Thoracic aorta (tissue), 2 donors: ENCODE results near the gene HSF4. TPM values are rescaled to one million over a fixed set of nuclear protein-coding genes. Genes with fewer than 3 reads are reported as not detected.

Experiments used
- ATAC-seq: fragments of 150-250 bp; one replicate; pipeline ENCODE4 v1.8.0; 2017; ENCODE audit warnings: low read depth; ENCODE audit not compliant: insufficient number of reproducible peaks, low FRiP score
- DNase-seq: peaks from one replicate; pipeline ENCODE4 v3.0.0-alpha.2; 2020; ENCODE audit warnings: low spot score
- H3K27ac ChIP-seq, 2 donors: fragments of 200-600 bp; sonication (generic); 1 replicate in 1 of 2; 2 replicates in 1 of 2; pipeline ENCODE4 v1.5.1; 2016; ENCODE audit warnings: mild to moderate bottlenecking in 2 of 2, moderate library complexity in 2 of 2
- H3K27me3 ChIP-seq: fragments of 200-600 bp; sonication (generic); replicated peaks from 2 replicates; pipeline ENCODE4 v1.6.0; 2016; ENCODE audit warnings: mild to moderate bottlenecking; ENCODE audit not compliant: insufficient read depth
- H3K36me3 ChIP-seq: fragments of 200-600 bp; sonication (generic); one replicate; pipeline ENCODE4 v1.5.1; 2016
- H3K4me1 ChIP-seq, 2 donors: fragments of 200-600 bp; sonication (generic); 1 replicate in 1 of 2; 2 replicates in 1 of 2; pipeline versions ENCODE4 v1.5.1 to v1.6.0; 2016; ENCODE audit warnings: low read depth in 2 of 2, mild to moderate bottlenecking in 1 of 2; ENCODE audit not compliant: control insufficient read depth in 1 of 2
- H3K4me3 ChIP-seq: fragments of 200-600 bp; sonication (generic); 2 replicates; pipeline ENCODE4 v1.5.1; 2016; ENCODE audit warnings: mild to moderate bottlenecking
- H3K9me3 ChIP-seq: fragments of 200-600 bp; sonication (generic); 2 replicates; pipeline ENCODE4 v1.5.1; 2016
- CTCF ChIP-seq: fragments of 200-600 bp; sonication (generic); IDR thresholded peaks from one replicate; pipeline ENCODE4 v1.5.1; 2019; ENCODE audit warnings: antibody characterized with exemption
- total RNA-seq, 2 donors: library from RNA; depleted of rRNA; stranded (reverse); fragments of >200 nt; gene quantifications; one replicate each; pipeline versions ENCODE4 v1.1.0 to v1.2.3, GENCODE V29; 2016

Gene HSF4
- total RNA-seq, 2 donors from 2014 or later: 44.1 to 87.5 TPM

- Histone ChIP-seq H3K27me3 (no peaks in the 10 kb centered on the region), H3K27ac (no peak overlapping the region), H3K4me3 (no peak overlapping the region), H3K4me1 (peaks cover 15 to 27% of the 10 kb centered on the region in 2 donors), H3K36me3 (no peaks in the 10 kb centered on the region), H3K9me3 (no peaks in the 10 kb centered on the region)
- DNase-seq (no peak), ATAC-seq (no peak)
- no peak for TF ChIP-seq CTCF
Observed at GRCh38 chr16:67187175-67187890, 22.8 kb downstream of the HSF4 start.

GRCh38 chr16:67188323-67188722, 23.8 kb downstream of the HSF4 start:
- no peaks in the 10 kb centered on the region for H3K9me3 ChIP-seq
- TF ChIP-seq CTCF: no peak
- no peak overlapping the region for H3K27ac ChIP-seq
- H3K36me3 ChIP-seq: no peaks in the 10 kb centered on the region
- peaks cover 21 to 37% of the 10 kb centered on the region in 2 donors for H3K4me1 ChIP-seq
- DNase-seq (no peak), ATAC-seq (no peak)
- no peaks in the 10 kb centered on the region for H3K27me3 ChIP-seq
- H3K4me3 ChIP-seq: no peak overlapping the region

GRCh38 chr16:67188798-67189197, 24.3 kb downstream of the HSF4 start:
- no peaks in the 10 kb centered on the region for H3K9me3 ChIP-seq
- no peaks in the 10 kb centered on the region for H3K27me3 ChIP-seq
- DNase-seq (no peak), ATAC-seq (no peak)
- H3K27ac ChIP-seq: no peak overlapping the region
- no peak for TF ChIP-seq CTCF
- H3K36me3 ChIP-seq: no peaks in the 10 kb centered on the region
- H3K4me1 ChIP-seq: peaks cover 25 to 42% of the 10 kb centered on the region in 2 donors
- H3K4me3 ChIP-seq: no peak overlapping the region

GRCh38 chr16:67190041-67190440, 25.5 kb downstream of the HSF4 start, which contains the start of gene EXOC3L1:
TSS of gene EXOC3L1 (minus strand) at chr16:67190136. CDS start at chr16:67189676, 460 bp downstream.
- ATAC-seq (no peak), DNase-seq (no peak)
- Histone ChIP-seq H3K36me3 (peaks cover 10% of the 10 kb centered on the region), H3K27ac (no peak within 1 kb of the TSS), H3K4me1 (peaks cover 21 to 37% of the 10 kb centered on the region in 2 donors), H3K9me3 (no peaks in the 10 kb centered on the region), H3K4me3 (no peak within 1 kb of the TSS), H3K27me3 (no peaks in the 10 kb centered on the region)
- no peak for TF ChIP-seq CTCF

GRCh38 chr16:67190448-67191399, 26.2 kb downstream of the HSF4 start:
- no peak for DNase-seq
- H3K27ac ChIP-seq: no peak overlapping the region
- TF ChIP-seq CTCF: no peak
- H3K4me1 ChIP-seq: peaks cover 19 to 31% of the 10 kb centered on the region in 2 donors
- no peaks in the 10 kb centered on the region for H3K27me3 ChIP-seq
- ATAC-seq: no peak
- H3K4me3 ChIP-seq: no peak overlapping the region
- peaks cover 17% of the 10 kb centered on the region for H3K36me3 ChIP-seq
- H3K9me3 ChIP-seq: no peaks in the 10 kb centered on the region
